Activated CD4-positive, alpha-beta T cell treated with anti-CD3 and anti-CD28 coated beads for 48 hours (primary cell): ENCODE data around the gene CRAMP1.
"Not testable (repeated sequence)": the region's sequence is repeated elsewhere in the genome, so short reads cannot be mapped to it uniquely, and the experiment has no call there.

Source experiments
- DNase-seq: peaks from one replicate; pipeline ENCODE4 v3.0.0-alpha.2; 2020

Gene CRAMP1

GRCh38 chr16:1690810-1691209 lies 78.7 kb downstream of the CRAMP1 start:
- DNase-seq = no peak

- no peak for DNase-seq
These were observed 79.1 kb downstream of the CRAMP1 start for GRCh38 chr16:1691276-1691675.

GRCh38 chr16:1691956-1692355 lies 79.8 kb downstream of the CRAMP1 start:
- DNase-seq = no peak

- DNase-seq = no peak
These were observed 84.7 kb downstream of the CRAMP1 start for GRCh38 chr16:1696863-1697262.

- no peak for DNase-seq
These were observed 86.5 kb downstream of the CRAMP1 start for GRCh38 chr16:1698680-1699079.

- no peak for DNase-seq
These were observed 88.1 kb downstream of the CRAMP1 start for GRCh38 chr16:1700246-1700645.

GRCh38 chr16:1701216-1701878 lies 89.2 kb downstream of the CRAMP1 start:
- no peak for DNase-seq

- DNase-seq = peak; percentile 53
These were observed 93.1 kb downstream of the CRAMP1 start for GRCh38 chr16:1705324-1705687.

GRCh38 chr16:1705688-1706385 lies 93.7 kb downstream of the CRAMP1 start, which contains the start of gene MAPK8IP3:
MAPK8IP3 (plus strand) TSS chr16:1706195; CDS start chr16:1706340, 145 bp downstream.
- DNase-seq = peak; percentile 94

GRCh38 chr16:1706386-1707192 lies 94.4 kb downstream of the CRAMP1 start:
- DNase-seq = peak; percentile 63

- peak; percentile 24 for DNase-seq
These were observed 95.1 kb downstream of the CRAMP1 start for GRCh38 chr16:1707193-1707790.

- DNase-seq = no peak
These were observed 96.1 kb downstream of the CRAMP1 start for GRCh38 chr16:1708083-1708767.

GRCh38 chr16:1708768-1709180 lies 96.6 kb downstream of the CRAMP1 start:
- DNase-seq = no peak

GRCh38 chr16:1709356-1709755 lies 97.2 kb downstream of the CRAMP1 start:
- no peak for DNase-seq

- DNase-seq = no peak
These were observed 98.8 kb downstream of the CRAMP1 start for GRCh38 chr16:1710811-1711507.

- no peak for DNase-seq
These were observed 100.7 kb downstream of the CRAMP1 start for GRCh38 chr16:1712791-1713261.

- DNase-seq = no peak
These were observed 101.2 kb downstream of the CRAMP1 start for GRCh38 chr16:1713331-1713730.

- DNase-seq = no peak
These were observed 101.8 kb downstream of the CRAMP1 start for GRCh38 chr16:1713933-1714332.

GRCh38 chr16:1715220-1715619 lies 103.1 kb downstream of the CRAMP1 start:
- no peak for DNase-seq

GRCh38 chr16:1718236-1718635 lies 106.1 kb downstream of the CRAMP1 start:
- not testable (repeated sequence) for DNase-seq

- DNase-seq = not testable (repeated sequence)
These were observed 107.5 kb downstream of the CRAMP1 start for GRCh38 chr16:1719559-1720229.
